Naive thymus-derived CD8-positive, alpha-beta T cell (primary cell): Measurements from ENCODE around the gene NEIL3. TPM values are rescaled to one million over a fixed set of nuclear protein-coding genes. Genes with fewer than 3 reads are reported as not detected.

Source experiments
- ATAC-seq, 2 donors: fragments of 150-1000 bp; cut with Tn5 transposase in 1 of 2; sonication (Bioruptor Pico), chemical (Tn5 transposase) in 1 of 2; 1 replicate in 1 of 2; 2 replicates in 1 of 2; pipeline ENCODE4 v1.10.0; 2021; ENCODE audit warnings: mild to moderate bottlenecking in 2 of 2, moderate library complexity in 2 of 2
- POLR2A ChIA-PET: fragments of 350-600 bp; sonication (Branson Sonifier 250); formaldehyde crosslinking; loops from one replicate; lab custom pipeline; 2021; ENCODE audit warnings: antibody characterized with exemption; lab: Charles Lee
- DNase-seq, 10 donors: peaks; one replicate each; pipeline versions ENCODE4 v3.0.0 to v3.0.0-alpha.2; 2020 to 2022
- H3K27ac Mint-ChIP-seq, 10 donors: one replicate each; pipeline ENCODE4 v1.8.0; 2020 to 2022; ENCODE audit warnings: mild to moderate bottlenecking in 10 of 10, mixed read lengths in 10 of 10, moderate library complexity in 4 of 10, inconsistent platforms in 1 of 10
- H3K27me3 Mint-ChIP-seq, 5 donors: one replicate each; pipeline ENCODE4 v1.8.0; 2021 to 2022; ENCODE audit warnings: mixed read lengths in 5 of 5
- H3K36me3 Mint-ChIP-seq, 3 donors: one replicate each; pipeline ENCODE4 v1.8.0; 2020 to 2022; ENCODE audit warnings: mixed read lengths in 3 of 3, mild to moderate bottlenecking in 2 of 3, inconsistent platforms in 1 of 3
- H3K4me1 Mint-ChIP-seq, 4 donors: one replicate each; pipeline ENCODE4 v1.8.0; 2021 to 2022; ENCODE audit warnings: mixed read lengths in 4 of 4
- H3K4me3 Mint-ChIP-seq, 10 donors: one replicate each; pipeline ENCODE4 v1.8.0; 2020 to 2022; ENCODE audit warnings: mild to moderate bottlenecking in 10 of 10, mixed read lengths in 10 of 10, moderate library complexity in 6 of 10, inconsistent platforms in 1 of 10
- H3K9me3 Mint-ChIP-seq, 9 donors: one replicate each; pipeline ENCODE4 v1.8.0; 2020 to 2022; ENCODE audit warnings: mixed read lengths in 9 of 9, mild to moderate bottlenecking in 3 of 9, inconsistent platforms in 1 of 9, moderate library complexity in 1 of 9
- polyA plus RNA-seq, 3 donors: library from polyadenylated mRNA; unstranded; fragments of 300-500 nt; fragmentation: Illumina TruSeq; gene quantifications; one replicate each; pipeline ENCODE4 v1.2.3, GENCODE V29; 2021
- total RNA-seq, 8 experiments: library from RNA in 2 of 8; stranded (reverse) in 2 of 8; gene quantifications; one replicate each; pipeline ENCODE4 v1.2.3 and lab custom pipeline; 2021 to 2026

The NEIL3 gene
- total and polyA plus RNA-seq, 5 experiments from 2014 or later, result not detected

DNA sequence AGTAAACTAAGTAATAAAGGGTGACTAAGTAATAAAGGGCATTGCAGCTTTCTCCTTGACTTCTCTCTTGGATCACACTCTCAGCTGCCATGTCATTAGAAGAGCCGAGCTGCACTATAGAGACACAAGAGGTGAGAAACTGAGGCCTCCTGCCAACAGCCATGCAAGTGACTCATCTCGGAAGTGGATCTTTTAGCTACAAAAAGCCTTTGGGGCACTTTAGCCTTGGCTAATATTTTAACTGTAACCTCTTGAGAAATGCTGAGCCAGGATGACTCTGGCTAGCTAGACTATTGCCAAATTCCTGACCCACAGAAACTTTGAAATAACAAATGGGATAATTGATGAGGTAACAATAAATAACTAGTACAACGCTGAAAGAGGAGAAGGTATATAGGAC is 1.5 kb upstream of the NEIL3 start:
- Mint-ChIP-seq H3K4me1 (peaks cover 1 to 24% (median 15%) of the 10 kb centered on the region in 4 donors), H3K4me3 (peak overlapping the region in 3 of 10 donors; percentile 16 to 57 (median 53)), H3K36me3 (no peaks in the 10 kb centered on the region), H3K27me3 (peaks cover 0 to 3% (median 0%) of the 10 kb centered on the region in 5 donors), H3K9me3 (no peaks in the 10 kb centered on the region), H3K27ac (peak overlapping the region in 3 of 10 donors; percentile 12 to 25 (median 21))
- ATAC-seq (no peak), DNase-seq (no peak)
- POLR2A ChIA-PET, result interaction anchor here (2.8 kb wide), 1 partner anchor 134 kb away, joined by 13 read pairs; the partner anchor contains the start of gene AGA

DNA sequence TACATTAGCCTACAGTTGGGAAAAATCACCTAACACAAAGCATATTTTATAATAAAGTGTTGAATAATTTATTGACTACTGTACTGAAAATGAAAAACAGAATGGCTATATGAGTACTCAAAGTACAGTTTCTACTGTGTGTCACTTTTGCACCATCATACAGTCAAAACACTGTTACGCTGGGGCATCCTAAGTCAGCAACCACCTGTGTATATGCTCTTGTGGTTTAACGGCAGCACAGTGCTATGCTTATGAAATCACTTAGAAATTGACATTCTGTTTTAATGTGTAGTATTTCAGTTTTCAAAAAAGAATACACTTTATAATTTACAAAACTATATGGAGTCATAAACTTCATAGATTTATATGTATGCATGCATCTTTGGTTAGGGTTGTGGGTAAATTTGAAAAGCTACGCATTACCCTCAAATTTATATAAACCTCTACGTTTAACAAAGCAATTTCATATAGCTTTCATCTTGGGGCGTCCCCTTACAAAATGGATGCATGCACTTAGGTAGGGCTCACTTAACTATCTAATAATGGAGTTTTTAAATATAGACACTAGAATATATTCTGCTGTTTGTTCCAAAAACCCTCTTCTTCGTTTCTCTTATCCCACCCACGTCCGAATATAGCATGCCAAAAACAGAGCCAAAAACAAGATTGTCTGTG is 690 bp upstream of the NEIL3 start:
- peaks cover 0 to 3% (median 0%) of the 10 kb centered on the region in 5 donors for H3K27me3 Mint-ChIP-seq
- no peaks in the 10 kb centered on the region for H3K9me3 Mint-ChIP-seq
- POLR2A ChIA-PET, result interaction anchor here (2.8 kb wide), 1 partner anchor 133 kb away, joined by 13 read pairs; the partner anchor contains the start of gene AGA
- peak overlapping the region; percentile 2 to 91 (median 83) for H3K27ac Mint-ChIP-seq
- H3K4me1 Mint-ChIP-seq, result peaks cover 1 to 24% (median 15%) of the 10 kb centered on the region in 4 donors
- ATAC-seq (peak; percentile 46 to 60), DNase-seq (peak in 2 of 10 donors; percentile 1 to 12)
- peak overlapping the region; percentile 83 to 93 (median 88) for H3K4me3 Mint-ChIP-seq
- no peaks in the 10 kb centered on the region for H3K36me3 Mint-ChIP-seq

DNA sequence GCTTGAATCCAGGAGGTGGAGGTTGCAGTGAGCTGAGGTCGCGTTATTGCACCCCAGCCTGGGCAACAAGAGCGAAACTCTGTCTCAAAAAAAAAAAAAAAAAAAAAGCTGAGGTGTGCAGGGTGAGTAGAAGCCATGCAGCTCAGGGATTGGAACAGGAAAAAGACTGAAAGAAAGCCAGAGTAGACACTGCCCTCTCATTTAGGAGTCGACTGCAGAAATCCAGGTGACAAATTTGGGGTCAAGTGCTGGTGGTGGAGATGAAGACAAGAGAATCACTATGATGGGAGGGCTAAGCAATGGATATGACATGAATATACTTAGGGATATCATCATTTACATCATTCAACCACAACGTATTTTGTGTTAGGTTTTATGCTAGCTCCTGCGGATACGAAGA is 1.9 kb downstream of the NEIL3 start:
- POLR2A ChIA-PET, result interaction anchor here (0.7 to 1.0 kb wide), 2 partner anchors 130 to 142 kb away, joined by 3 read pairs; partner anchors contain the start of gene AGA
- Mint-ChIP-seq H3K27me3 (peaks cover 0 to 3% (median 0%) of the 10 kb centered on the region in 5 donors), H3K4me1 (peaks cover 4 to 39% (median 27%) of the 10 kb centered on the region in 4 donors), H3K27ac (no peak overlapping the region), H3K4me3 (peak overlapping the region in 1 of 10 donors; percentile 2), H3K9me3 (no peaks in the 10 kb centered on the region), H3K36me3 (no peaks in the 10 kb centered on the region)
- no peak for DNase-seq
- no peak for ATAC-seq

DNA sequence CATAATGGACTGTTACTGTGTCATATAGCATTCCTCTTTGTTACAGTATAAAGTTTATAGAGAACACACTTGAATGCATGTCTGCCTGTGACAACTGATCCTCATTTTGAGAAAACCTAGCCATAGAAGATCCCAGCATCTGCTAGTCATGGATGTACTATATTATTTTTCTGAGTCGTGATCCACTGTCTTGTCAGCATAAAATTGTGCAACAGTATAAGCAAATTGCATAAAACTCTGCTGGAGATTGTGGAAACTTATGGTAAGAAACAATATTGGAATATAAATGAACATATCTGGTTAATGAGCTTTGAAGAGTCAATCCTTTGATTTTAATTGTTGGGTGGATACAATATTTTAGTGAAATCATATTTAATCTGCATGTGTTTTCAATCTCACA is 3.6 kb downstream of the NEIL3 start:
- DNase-seq, result no peak
- Mint-ChIP-seq H3K27ac (no peak overlapping the region), H3K4me3 (no peak overlapping the region), H3K4me1 (peaks cover 4 to 43% (median 33%) of the 10 kb centered on the region in 4 donors), H3K27me3 (peaks cover 0 to 3% (median 0%) of the 10 kb centered on the region in 5 donors), H3K9me3 (no peaks in the 10 kb centered on the region), H3K36me3 (no peaks in the 10 kb centered on the region)
- POLR2A ChIA-PET, result no interaction called here
- no peak for ATAC-seq

DNA sequence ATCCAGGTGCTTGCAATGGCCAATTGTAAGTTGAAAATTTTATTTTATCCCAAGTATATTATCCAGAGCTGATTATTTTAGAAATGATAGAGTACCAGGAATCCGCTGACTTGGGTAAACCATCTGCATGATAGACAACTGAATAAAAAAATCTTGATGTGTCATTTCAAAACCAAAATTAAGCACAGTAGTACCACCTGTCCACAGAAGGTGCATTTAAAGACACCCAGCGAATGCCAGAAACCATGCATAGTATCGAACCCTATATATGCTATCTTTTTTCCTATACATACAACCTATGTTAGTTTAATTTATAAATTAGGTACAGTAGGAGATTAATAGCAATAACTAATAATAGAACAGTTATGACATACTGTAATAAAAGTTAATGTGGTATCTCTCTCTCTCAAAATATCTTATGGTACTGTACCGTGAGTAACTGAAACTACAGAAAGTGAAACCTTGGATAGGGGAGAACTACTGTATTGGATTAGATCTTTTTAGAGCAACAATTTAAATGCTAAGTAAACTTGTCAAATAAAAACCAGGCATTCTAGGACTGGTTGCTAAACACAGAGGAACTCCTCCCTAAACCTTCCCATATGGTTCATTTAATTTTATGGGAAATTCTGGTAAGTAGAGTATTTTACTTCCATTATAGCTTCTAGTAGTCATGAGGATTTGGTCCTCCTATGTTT is 6.2 kb downstream of the NEIL3 start:
- H3K27ac Mint-ChIP-seq, result peak overlapping the region in 7 of 10 donors; percentile 31 to 68 (median 46)
- DNase-seq, result no peak
- H3K4me3 Mint-ChIP-seq, result peak overlapping the region; percentile 15 to 67 (median 60)
- H3K4me1 Mint-ChIP-seq, result peaks cover 3 to 36% (median 23%) of the 10 kb centered on the region in 4 donors
- POLR2A ChIA-PET, result interaction anchor here (0.6 kb wide), 1 partner anchor 21 kb away, joined by 3 read pairs; no protein-coding TSS in a partner anchor
- peaks cover 0 to 2% (median 0%) of the 10 kb centered on the region in 5 donors for H3K27me3 Mint-ChIP-seq
- H3K9me3 Mint-ChIP-seq, result peaks cover 0 to 2% (median 0%) of the 10 kb centered on the region in 9 donors
- no peaks in the 10 kb centered on the region for H3K36me3 Mint-ChIP-seq
- peak; percentile 57 to 58 for ATAC-seq

DNA sequence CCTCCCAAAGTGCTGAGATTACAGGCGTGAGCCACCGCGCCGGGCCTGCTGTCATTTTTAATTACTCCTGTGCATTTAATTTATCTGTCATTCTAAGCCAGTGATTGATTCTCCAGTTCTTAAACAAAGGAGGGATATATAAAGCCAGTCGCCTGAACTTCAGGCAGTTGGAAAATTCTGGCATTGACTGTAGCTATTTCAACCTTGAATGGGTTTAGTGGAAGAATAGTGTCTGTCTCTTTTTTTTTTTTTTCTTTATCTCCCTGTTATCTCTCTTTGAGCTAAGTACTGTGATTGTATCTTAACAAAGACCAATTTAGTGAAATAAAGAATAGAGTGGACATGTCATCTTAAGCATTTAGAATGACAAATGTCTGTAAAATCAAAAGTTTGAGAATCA is 11.0 kb downstream of the NEIL3 start:
- no peaks in the 10 kb centered on the region for H3K27me3 Mint-ChIP-seq
- DNase-seq, result no peak
- POLR2A ChIA-PET, result interaction anchor here (1.6 kb wide), 1 partner anchor 11 kb away, joined by 3 read pairs; the partner anchor contains the start of gene NEIL3
- peaks cover 0 to 2% (median 0%) of the 10 kb centered on the region in 9 donors for H3K9me3 Mint-ChIP-seq
- H3K36me3 Mint-ChIP-seq, result no peaks in the 10 kb centered on the region
- H3K4me3 Mint-ChIP-seq, result peak overlapping the region in 3 of 10 donors; percentile 16 to 27 (median 21)
- no peak for ATAC-seq
- H3K27ac Mint-ChIP-seq, result no peak overlapping the region
- peaks cover 6 to 39% (median 19%) of the 10 kb centered on the region in 4 donors for H3K4me1 Mint-ChIP-seq

DNA sequence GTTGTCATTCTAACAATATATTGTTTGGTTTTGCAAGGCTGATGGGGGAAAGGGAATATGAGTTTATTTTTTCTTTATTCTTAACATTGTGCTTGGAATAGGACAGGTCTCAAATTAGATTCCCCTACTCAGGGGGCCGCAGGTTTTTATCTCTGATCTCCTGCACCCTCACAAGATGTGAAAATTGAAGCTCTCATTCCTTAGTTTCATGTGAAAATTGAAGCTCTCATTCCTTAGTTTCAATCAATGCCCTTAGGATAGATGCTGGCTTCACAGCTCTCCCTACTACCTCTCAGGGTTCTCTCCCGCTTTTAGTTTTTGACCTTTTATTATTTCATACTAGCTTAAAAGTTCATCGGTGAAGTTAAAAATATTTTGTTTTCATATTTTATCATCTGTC is 12.0 kb downstream of the NEIL3 start:
- POLR2A ChIA-PET, result interaction anchor here (1.6 kb wide), 1 partner anchor 12 kb away, joined by 3 read pairs; the partner anchor contains the start of gene NEIL3
- ATAC-seq, result no peak
- no peak overlapping the region for H3K4me3 Mint-ChIP-seq
- H3K4me1 Mint-ChIP-seq, result peaks cover 3 to 30% (median 12%) of the 10 kb centered on the region in 4 donors
- H3K27ac Mint-ChIP-seq, result no peak overlapping the region
- peaks cover 0 to 2% (median 0%) of the 10 kb centered on the region in 9 donors for H3K9me3 Mint-ChIP-seq
- no peaks in the 10 kb centered on the region for H3K27me3 Mint-ChIP-seq
- no peak for DNase-seq
- no peaks in the 10 kb centered on the region for H3K36me3 Mint-ChIP-seq

DNA sequence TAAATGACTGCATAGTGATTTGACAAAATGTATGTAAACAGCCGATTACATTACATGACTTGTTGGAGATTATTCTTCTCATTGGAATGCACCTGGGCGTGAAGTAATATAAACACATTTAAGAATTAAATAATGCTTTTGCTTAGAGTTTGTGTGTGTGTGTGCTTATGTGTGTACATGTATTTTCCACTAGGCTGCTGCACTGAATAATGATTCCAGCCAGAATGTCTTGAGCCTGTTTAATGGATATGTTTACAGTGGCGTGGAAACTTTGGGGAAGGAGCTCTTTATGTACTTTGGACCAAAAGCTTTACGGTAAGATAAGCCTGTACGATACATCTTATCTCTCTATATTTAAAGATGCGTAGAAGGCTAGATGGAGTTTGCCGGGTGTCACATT is 12.6 kb downstream of the NEIL3 start:
- no peaks in the 10 kb centered on the region for H3K36me3 Mint-ChIP-seq
- H3K27me3 Mint-ChIP-seq, result no peaks in the 10 kb centered on the region
- H3K4me1 Mint-ChIP-seq, result peaks cover under 1 to 24% (median 7%) of the 10 kb centered on the region in 4 donors
- no peak for DNase-seq
- no peak for ATAC-seq
- no peak overlapping the region for H3K27ac Mint-ChIP-seq
- POLR2A ChIA-PET, result interaction anchor here (1.6 kb wide), 1 partner anchor 12 kb away, joined by 3 read pairs; the partner anchor contains the start of gene NEIL3
- H3K4me3 Mint-ChIP-seq, result no peak overlapping the region
- H3K9me3 Mint-ChIP-seq, result peaks cover 0 to 2% (median 0%) of the 10 kb centered on the region in 9 donors

DNA sequence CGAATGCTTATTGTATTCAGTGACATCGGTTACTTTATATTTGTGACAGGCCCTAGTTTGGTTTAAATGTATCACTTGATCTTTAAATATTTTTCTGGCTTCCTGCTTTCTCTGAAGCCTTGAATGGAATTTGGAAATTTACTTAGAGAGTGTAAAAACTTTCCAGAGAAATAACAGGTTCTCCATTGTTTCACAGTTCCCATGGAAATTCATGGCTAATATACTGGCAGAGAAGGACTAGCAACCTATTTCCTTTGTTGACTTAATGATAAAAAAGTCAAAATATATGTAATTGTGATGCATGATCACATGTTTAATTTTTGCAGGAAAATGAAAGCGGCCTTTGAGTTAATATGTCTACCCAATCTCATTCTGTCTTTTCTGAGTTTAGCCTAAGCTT is 13.2 kb downstream of the NEIL3 start:
- no peak overlapping the region for H3K27ac Mint-ChIP-seq
- ATAC-seq (no peak), DNase-seq (no peak)
- H3K4me1 Mint-ChIP-seq, result peaks cover 0 to 23% (median 7%) of the 10 kb centered on the region in 4 donors
- H3K36me3 Mint-ChIP-seq, result no peaks in the 10 kb centered on the region
- no peaks in the 10 kb centered on the region for H3K27me3 Mint-ChIP-seq
- no peak overlapping the region for H3K4me3 Mint-ChIP-seq
- H3K9me3 Mint-ChIP-seq, result peaks cover 0 to 2% (median 0%) of the 10 kb centered on the region in 9 donors
- POLR2A ChIA-PET, result no interaction called here

DNA sequence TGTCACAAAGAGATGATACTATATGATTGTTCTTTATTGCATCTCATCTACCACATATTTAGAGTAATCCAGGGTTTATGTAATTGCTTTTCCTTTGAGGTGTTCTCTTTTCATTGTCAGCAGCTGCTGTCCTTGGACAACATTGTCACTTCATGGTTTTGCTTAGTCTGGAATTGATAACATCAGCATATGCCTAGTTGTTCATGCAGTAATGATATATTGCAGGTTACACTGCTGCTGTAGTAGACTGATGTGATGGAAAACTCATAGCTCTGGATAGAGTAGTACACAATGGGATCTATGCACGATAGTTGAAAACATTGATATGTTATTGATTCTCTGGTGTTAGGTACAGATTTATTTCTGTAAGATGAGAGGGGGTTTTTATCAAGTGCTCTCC is 13.7 kb downstream of the NEIL3 start:
- POLR2A ChIA-PET, result no interaction called here
- no peak for ATAC-seq
- H3K27me3 Mint-ChIP-seq, result peaks cover 0 to 5% (median 0%) of the 10 kb centered on the region in 5 donors
- peaks cover 0 to 2% (median 0%) of the 10 kb centered on the region in 9 donors for H3K9me3 Mint-ChIP-seq
- no peak for DNase-seq
- no peaks in the 10 kb centered on the region for H3K36me3 Mint-ChIP-seq
- no peak overlapping the region for H3K4me3 Mint-ChIP-seq
- peaks cover 0 to 23% (median 7%) of the 10 kb centered on the region in 4 donors for H3K4me1 Mint-ChIP-seq
- peak overlapping the region in 1 of 10 donors; percentile 22 for H3K27ac Mint-ChIP-seq

DNA sequence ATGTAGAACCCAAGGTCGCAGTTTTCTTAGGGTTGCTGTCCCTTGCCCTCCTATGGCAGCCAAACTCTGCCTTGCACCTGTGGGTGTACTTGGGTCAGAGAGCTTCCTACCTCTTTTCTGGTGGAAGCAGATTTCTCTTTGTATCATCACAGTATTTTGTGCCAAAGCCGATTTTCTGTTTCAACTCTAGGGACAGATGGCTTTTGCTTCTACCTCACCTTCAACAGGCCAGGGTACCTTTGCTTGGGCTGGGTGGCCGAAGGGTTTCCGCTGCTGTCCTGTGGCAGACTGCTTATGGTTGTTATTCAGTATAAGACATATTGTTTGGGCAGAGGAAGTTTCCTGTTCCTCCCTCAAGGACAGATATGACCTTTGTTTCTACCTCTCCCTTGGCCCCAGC is 22.4 kb downstream of the NEIL3 start:
- POLR2A ChIA-PET, result no interaction called here

More for the DNA sequence above, 22.4 kb downstream of the NEIL3 start:
- Mint-ChIP-seq H3K4me1 (peaks cover 0 to 6% (median under 1%) of the 10 kb centered on the region in 4 donors), H3K36me3 (peaks cover 0 to 9% (median 8%) of the 10 kb centered on the region in 3 donors), H3K27ac (no peak overlapping the region), H3K4me3 (no peak overlapping the region), H3K27me3 (peaks cover 0 to 5% (median 0%) of the 10 kb centered on the region in 5 donors), H3K9me3 (peaks cover 0 to 16% (median 8%) of the 10 kb centered on the region in 9 donors)
- DNase-seq, result no peak
- no peak for ATAC-seq
